ENCODE data around the gene AKAP9. TPM values are rescaled to one million over a fixed set of nuclear protein-coding genes. Genes with fewer than 3 reads are reported as not detected.
"Not testable (repeated sequence)": the region's sequence is repeated elsewhere in the genome, so short reads cannot be mapped to it uniquely, and the experiment has no call there.

AKAP9 gene
- total RNA-seq, 2 donors from 2014 or later: 57.0 to 61.9 TPM

- Histone ChIP-seq H3K4me3 (ENCODE audit: low read length) (peak overlapping the region; percentile 42), H3K36me3 (ENCODE audit: control insufficient read depth, insufficient read depth, low read length) (peaks cover 77% of the 10 kb centered on the region), H3K9ac (ENCODE audit: extremely low read depth, low read length, poor library complexity, severe bottlenecking) (no peak overlapping the region), H3K27me3 (ENCODE audit: control insufficient read depth, insufficient read depth, low read length, poor library complexity, severe bottlenecking) (no peaks in the 10 kb centered on the region), H3K4me1 (ENCODE audit: control insufficient read depth, insufficient read depth, low read length) (no peaks in the 10 kb centered on the region), H3K27ac (ENCODE audit: low read depth, low read length) (no peak overlapping the region), H3K9me3 (ENCODE audit: control insufficient read depth, low read length) (peaks cover 58% of the 10 kb centered on the region)
- WGBS, 2 experiments (ENCODE audit: insufficient coverage in 1 of 2, insufficient read length in 1 of 2): 80 to 95% methylated on average over 1 to 2 of the region's 3 CpGs
- H3K9me3 Mint-ChIP-seq: peaks cover 38% of the 10 kb centered on the region
- no peak overlapping the region for H3K4me3 Mint-ChIP-seq
- H3K27ac Mint-ChIP-seq: no peak overlapping the region
- TF ChIP-seq, protein P1, sequence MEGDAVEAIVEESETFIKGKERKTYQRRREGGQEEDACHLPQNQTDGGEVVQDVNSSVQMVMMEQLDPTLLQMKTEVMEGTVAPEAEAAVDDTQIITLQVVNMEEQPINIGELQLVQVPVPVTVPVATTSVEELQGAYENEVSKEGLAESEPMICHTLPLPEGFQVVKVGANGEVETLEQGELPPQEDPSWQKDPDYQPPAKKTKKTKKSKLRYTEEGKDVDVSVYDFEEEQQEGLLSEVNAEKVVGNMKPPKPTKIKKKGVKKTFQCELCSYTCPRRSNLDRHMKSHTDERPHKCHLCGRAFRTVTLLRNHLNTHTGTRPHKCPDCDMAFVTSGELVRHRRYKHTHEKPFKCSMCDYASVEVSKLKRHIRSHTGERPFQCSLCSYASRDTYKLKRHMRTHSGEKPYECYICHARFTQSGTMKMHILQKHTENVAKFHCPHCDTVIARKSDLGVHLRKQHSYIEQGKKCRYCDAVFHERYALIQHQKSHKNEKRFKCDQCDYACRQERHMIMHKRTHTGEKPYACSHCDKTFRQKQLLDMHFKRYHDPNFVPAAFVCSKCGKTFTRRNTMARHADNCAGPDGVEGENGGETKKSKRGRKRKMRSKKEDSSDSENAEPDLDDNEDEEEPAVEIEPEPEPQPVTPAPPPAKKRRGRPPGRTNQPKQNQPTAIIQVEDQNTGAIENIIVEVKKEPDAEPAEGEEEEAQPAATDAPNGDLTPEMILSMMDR (conservative IDR thresholded peaks at IDR 0.05): no peak
- no peaks in the 10 kb centered on the region for H3K27me3 Mint-ChIP-seq (ENCODE audit: insufficient read depth)
- DNase-seq: no peak
- peaks cover 69% of the 10 kb centered on the region for H3K36me3 Mint-ChIP-seq (ENCODE audit: low read depth)
- H3K4me1 Mint-ChIP-seq: no peaks in the 10 kb centered on the region
Measured at GRCh38 chr7:92025260-92025659, 84.6 kb downstream of the AKAP9 start.

GRCh38 chr7:92026635-92027034 lies 86.0 kb downstream of the AKAP9 start:
- not testable (repeated sequence) for H3K4me1 Mint-ChIP-seq; H3K27me3 ChIP-seq (ENCODE audit: control insufficient read depth, insufficient read depth, low read length, poor library complexity, severe bottlenecking); H3K27ac Mint-ChIP-seq; H3K9ac ChIP-seq (ENCODE audit: extremely low read depth, low read length, poor library complexity, severe bottlenecking); H3K4me3 ChIP-seq (ENCODE audit: low read length); DNase-seq; H3K4me1 ChIP-seq (ENCODE audit: control insufficient read depth, insufficient read depth, low read length); H3K4me3 Mint-ChIP-seq; H3K27ac ChIP-seq (ENCODE audit: low read depth, low read length); H3K27me3 Mint-ChIP-seq (ENCODE audit: insufficient read depth)
- WGBS, 2 experiments (ENCODE audit: insufficient coverage in 1 of 2, insufficient read length in 1 of 2): 96 to 97% methylated on average over 8 to 24 of the region's 24 CpGs
- peaks cover 78% of the 10 kb centered on the region for H3K36me3 ChIP-seq (ENCODE audit: control insufficient read depth, insufficient read depth, low read length)
- H3K36me3 Mint-ChIP-seq (ENCODE audit: low read depth): peaks cover 73% of the 10 kb centered on the region
- peaks cover 38% of the 10 kb centered on the region for H3K9me3 Mint-ChIP-seq
- peaks cover 65% of the 10 kb centered on the region for H3K9me3 ChIP-seq (ENCODE audit: control insufficient read depth, low read length)

DNA sequence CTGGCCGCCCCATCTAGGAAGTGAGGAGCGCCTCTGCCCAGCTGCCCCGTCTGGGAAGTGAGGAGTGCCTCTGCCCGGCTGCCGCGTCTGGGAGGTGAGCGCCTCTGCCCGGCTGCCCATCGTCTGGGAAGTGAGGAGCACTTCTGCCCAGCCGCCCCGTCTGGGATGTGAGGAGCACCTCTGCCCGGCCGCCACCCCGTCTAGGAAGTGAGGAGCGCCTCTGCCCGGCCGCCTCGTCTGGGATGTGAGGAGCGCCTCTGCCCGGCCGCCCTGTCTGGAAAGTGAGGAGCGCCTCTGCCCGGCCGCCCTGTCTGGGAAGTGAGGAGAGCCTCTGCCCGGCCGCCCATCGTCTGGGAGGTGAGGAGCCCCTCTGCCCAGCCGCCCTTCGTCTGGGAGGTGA lies 86.5 kb downstream of the AKAP9 start:
- Histone ChIP-seq H3K9me3 (ENCODE audit: control insufficient read depth, low read length) (peaks cover 65% of the 10 kb centered on the region), H3K36me3 (ENCODE audit: control insufficient read depth, insufficient read depth, low read length) (peaks cover 78% of the 10 kb centered on the region)
- H3K4me3 Mint-ChIP-seq; H3K27ac Mint-ChIP-seq; H3K4me1 Mint-ChIP-seq; H3K27me3 Mint-ChIP-seq (ENCODE audit: insufficient read depth); H3K9ac ChIP-seq (ENCODE audit: extremely low read depth, low read length, poor library complexity, severe bottlenecking); H3K4me1 ChIP-seq (ENCODE audit: control insufficient read depth, insufficient read depth, low read length); H3K4me3 ChIP-seq (ENCODE audit: low read length); DNase-seq; H3K27ac ChIP-seq (ENCODE audit: low read depth, low read length); H3K27me3 ChIP-seq (ENCODE audit: control insufficient read depth, insufficient read depth, low read length, poor library complexity, severe bottlenecking): not testable (repeated sequence)
- H3K36me3 Mint-ChIP-seq (ENCODE audit: low read depth): peaks cover 75% of the 10 kb centered on the region
- H3K9me3 Mint-ChIP-seq: peaks cover 38% of the 10 kb centered on the region
- 96 to 100% methylated on average over 8 to 29 of the region's 29 CpGs for WGBS, 2 experiments (ENCODE audit: insufficient coverage in 1 of 2, insufficient read length in 1 of 2)

GRCh38 chr7:92028226-92028625 lies 87.6 kb downstream of the AKAP9 start:
- H3K9me3 Mint-ChIP-seq: peaks cover 38% of the 10 kb centered on the region
- peaks cover 62% of the 10 kb centered on the region for H3K9me3 ChIP-seq (ENCODE audit: control insufficient read depth, low read length)
- H3K4me1 ChIP-seq (ENCODE audit: control insufficient read depth, insufficient read depth, low read length): no peaks in the 10 kb centered on the region
- WGBS, 2 experiments (ENCODE audit: insufficient coverage in 1 of 2, insufficient read length in 1 of 2): 95 to 100% methylated on average over 2 of the region's 2 CpGs
- H3K27ac Mint-ChIP-seq: no peak overlapping the region
- H3K27me3 ChIP-seq (ENCODE audit: control insufficient read depth, insufficient read depth, low read length, poor library complexity, severe bottlenecking): no peaks in the 10 kb centered on the region
- no peak for DNase-seq
- H3K9ac ChIP-seq (ENCODE audit: extremely low read depth, low read length, poor library complexity, severe bottlenecking): no peak overlapping the region
- H3K36me3 Mint-ChIP-seq (ENCODE audit: low read depth): peaks cover 75% of the 10 kb centered on the region
- no peak overlapping the region for H3K4me3 Mint-ChIP-seq
- H3K27me3 Mint-ChIP-seq (ENCODE audit: insufficient read depth): no peaks in the 10 kb centered on the region
- peak overlapping the region; percentile 44 for H3K4me3 ChIP-seq (ENCODE audit: low read length)
- no peaks in the 10 kb centered on the region for H3K4me1 Mint-ChIP-seq
- no peak overlapping the region for H3K27ac ChIP-seq (ENCODE audit: low read depth, low read length)
- TF ChIP-seq, protein P1 (conservative IDR thresholded peaks at IDR 0.05): no peak
- peaks cover 77% of the 10 kb centered on the region for H3K36me3 ChIP-seq (ENCODE audit: control insufficient read depth, insufficient read depth, low read length)
